GM23338 (cell line): Measurements from ENCODE around the gene KLHL8. TPM values are rescaled to one million over a fixed set of nuclear protein-coding genes. Genes with fewer than 3 reads are reported as not detected.

Experiments used
- ATAC-seq: fragments of 200-7000 bp; cut with Tn5 transposase; 3 replicates; pipeline ENCODE4 v1.9.1; 2020
- DNase-seq: peaks from one replicate; pipeline ENCODE4 v3.0.0-alpha.2; 2015; ENCODE audit warnings: low spot score
- H2AFZ ChIP-seq: fragments of 200-600 bp; sonication (generic); 2 replicates; pipeline ENCODE4 v1.8.0; 2016; ENCODE audit warnings: antibody characterized with exemption, mild to moderate bottlenecking, moderate library complexity
- H3F3A ChIP-seq: fragments of 200-600 bp; sonication (generic); replicated peaks from 2 replicates; pipeline ENCODE4 v1.8.0; 2017; ENCODE audit warnings: antibody characterized with exemption, mixed run types, low read depth
- H3K27ac ChIP-seq: fragments of 200-600 bp; sonication (generic); 2 replicates; pipeline ENCODE4 v1.6.1; 2016; ENCODE audit warnings: low read depth
- H3K27me3 ChIP-seq: fragments of 200-600 bp; sonication (generic); 2 replicates; pipeline ENCODE4 v1.8.0; 2016; ENCODE audit warnings: mild to moderate bottlenecking, mixed run types, moderate library complexity; ENCODE audit not compliant: insufficient read depth
- H3K36me3 ChIP-seq: fragments of 200-600 bp; sonication (generic); 2 replicates; pipeline ENCODE4 v1.8.0; 2016; ENCODE audit warnings: mild to moderate bottlenecking; ENCODE audit not compliant: insufficient read depth
- H3K4me1 ChIP-seq: fragments of 200-600 bp; sonication (generic); 2 replicates; pipeline ENCODE4 v1.8.0; 2016; ENCODE audit warnings: mild to moderate bottlenecking, moderate library complexity; ENCODE audit not compliant: insufficient read depth
- H3K4me2 ChIP-seq: fragments of 200-600 bp; sonication (generic); 2 replicates; pipeline ENCODE4 v1.7.1; 2017; ENCODE audit warnings: mixed run types
- H3K4me3 ChIP-seq: fragments of 200-600 bp; sonication (generic); 2 replicates; pipeline ENCODE4 v1.6.1; 2016; ENCODE audit warnings: mixed run types
- H3K79me2 ChIP-seq: fragments of 200-600 bp; sonication (generic); replicated peaks from 2 replicates; pipeline ENCODE4 v1.8.0; 2017; ENCODE audit warnings: mild to moderate bottlenecking; ENCODE audit not compliant: insufficient read depth
- H3K9me2 ChIP-seq: fragments of 200-600 bp; sonication (generic); 2 replicates; pipeline ENCODE4 v1.8.0; 2017; ENCODE audit not compliant: insufficient read depth
- H4K20me1 ChIP-seq: fragments of 200-600 bp; sonication (generic); replicated peaks from 2 replicates; pipeline ENCODE4 v1.8.0; 2017; ENCODE audit warnings: mild to moderate bottlenecking; ENCODE audit not compliant: insufficient read depth
- H3K27ac Mint-ChIP-seq: 2 replicates; pipeline ENCODE4 v1.8.0; 2020; ENCODE audit warnings: inconsistent platforms, mild to moderate bottlenecking, moderate library complexity, mixed read lengths
- H3K27me3 Mint-ChIP-seq: 3 replicates; pipeline ENCODE4 v1.8.0; 2022; ENCODE audit warnings: low read depth, mild to moderate bottlenecking, moderate library complexity, mixed read lengths, inconsistent platforms; ENCODE audit not compliant: insufficient read depth, poor library complexity
- H3K36me3 Mint-ChIP-seq: 3 replicates; pipeline ENCODE4 v1.8.0; 2021; ENCODE audit warnings: low read depth, mild to moderate bottlenecking, inconsistent platforms, moderate library complexity, mixed read lengths
- H3K4me1 Mint-ChIP-seq: 3 replicates; pipeline ENCODE4 v1.8.0; 2020; ENCODE audit warnings: mild to moderate bottlenecking, inconsistent platforms, mixed read lengths
- H3K4me3 Mint-ChIP-seq: 3 replicates; pipeline ENCODE4 v1.8.0; 2021; ENCODE audit warnings: moderate library complexity, mild to moderate bottlenecking, inconsistent platforms, mixed read lengths
- H3K9me3 Mint-ChIP-seq: 3 replicates; pipeline ENCODE4 v1.8.0; 2020; ENCODE audit warnings: moderate library complexity, mild to moderate bottlenecking, inconsistent platforms, mixed read lengths
- CREB1 ChIP-seq: fragments of 250-450 bp; sonication (Bioruptor Pico); IDR thresholded peaks from 2 replicates; pipeline ENCODE4 v1.5.0; 2020; ENCODE audit warnings: low read depth, mild to moderate bottlenecking, moderate library complexity
- ETS1 ChIP-seq: IDR thresholded peaks from 2 replicates; pipeline ENCODE4 v1.6.1; 2016; ENCODE audit warnings: antibody characterized with exemption
- EZH2 ChIP-seq: fragments of 200-600 bp; sonication (generic); IDR thresholded peaks from one replicate; pipeline ENCODE4 v1.8.0; 2017; ENCODE audit warnings: antibody characterized with exemption, mild to moderate bottlenecking, low read depth; ENCODE audit not compliant: unreplicated experiment
- EZH2phosphoT487 ChIP-seq: fragments of 200-600 bp; sonication (generic); IDR thresholded peaks from one replicate; pipeline ENCODE4 v1.8.1; 2018; ENCODE audit warnings: antibody characterized with exemption; ENCODE audit not compliant: unreplicated experiment
- JUNB ChIP-seq: IDR thresholded peaks from one replicate; pipeline ENCODE4 v1.6.1; 2016; ENCODE audit warnings: antibody characterized with exemption; ENCODE audit not compliant: unreplicated experiment
- NANOG ChIP-seq: IDR thresholded peaks from 2 replicates; pipeline ENCODE4 v1.6.1; 2016; ENCODE audit warnings: antibody characterized with exemption, borderline replicate concordance
- POLR2AphosphoS5 ChIP-seq: IDR thresholded peaks from 2 replicates; pipeline ENCODE4 v1.6.1; 2016; ENCODE audit warnings: antibody characterized with exemption, low read depth
- STAT1 ChIP-seq: IDR thresholded peaks from one replicate; pipeline ENCODE4 v1.6.1; 2016; ENCODE audit warnings: antibody characterized with exemption; ENCODE audit not compliant: unreplicated experiment
- ZNF114 ChIP-seq: fragments of 250-450 bp; sonication (Bioruptor Pico); IDR thresholded peaks from 2 replicates; pipeline ENCODE4 v1.5.0; 2020; ENCODE audit warnings: mild to moderate bottlenecking, moderate library complexity
- ZNF462 ChIP-seq: fragments of 250-450 bp; sonication (Bioruptor Pico); IDR thresholded peaks from 2 replicates; pipeline ENCODE4 v1.5.0; 2020; ENCODE audit warnings: mild to moderate bottlenecking, moderate library complexity
- polyA plus RNA-seq: library from polyadenylated mRNA; unstranded; fragments of >200 nt; fragmentation: Nextera tagmentation; extraction: Ambion mirVana; gene quantifications from 2 replicates; pipeline ENCODE4 v1.2.1, GENCODE V29; 2016
- total RNA-seq: library from RNA; depleted of rRNA; stranded (reverse); fragments of >200 nt; shearing (Covaris generic); gene quantifications from 2 replicates; pipeline ENCODE4 v1.2.3, GENCODE V29; 2014

The KLHL8 gene
- total and polyA plus RNA-seq, 2 experiments from 2014 or later: 3.3 to 7.2 TPM

GRCh38 chr4:87239194-87239593, 18.8 kb upstream of the KLHL8 start:
- Mint-ChIP-seq H3K36me3 (peaks cover 17% of the 10 kb centered on the region), H3K4me3 (no peak overlapping the region), H3K9me3 (peaks cover 22% of the 10 kb centered on the region), H3K27ac (no peak overlapping the region), H3K4me1 (no peaks in the 10 kb centered on the region), H3K27me3 (peaks cover 4% of the 10 kb centered on the region)
- no peaks in the 10 kb centered on the region for H4K20me1 ChIP-seq
- no peaks in the 10 kb centered on the region for H3K9me2 ChIP-seq
- no peak overlapping the region for H3K4me2 ChIP-seq
- no peak overlapping the region for H3K4me3 ChIP-seq
- no peaks in the 10 kb centered on the region for H3K4me1 ChIP-seq
- H3K27me3 ChIP-seq: no peaks in the 10 kb centered on the region
- no peak overlapping the region for H3K27ac ChIP-seq
- TF ChIP-seq EZH2phosphoT487: no peak
- TF ChIP-seq EZH2: no peak
- TF ChIP-seq CREB1 (CRISPR knock-in tag): no peak
- no peak for TF ChIP-seq ETS1
- no peak for TF ChIP-seq JUNB
- no peak for TF ChIP-seq STAT1
- TF ChIP-seq ZNF462 (CRISPR knock-in tag): no peak
- no peak for TF ChIP-seq ZNF114 (CRISPR knock-in tag)
- TF ChIP-seq POLR2AphosphoS5: no peak
- TF ChIP-seq NANOG: no peak
- no peak overlapping the region for H2AFZ ChIP-seq
- H3F3A ChIP-seq: no peaks in the 10 kb centered on the region
- no peaks in the 10 kb centered on the region for H3K79me2 ChIP-seq
- H3K36me3 ChIP-seq: no peaks in the 10 kb centered on the region; the same call in 1 of the 2 replicates
- DNase-seq (no peak), ATAC-seq (no peak)
